SK-N-MC (cell line): Measurements from ENCODE around the gene SNX1.

Experiments
- EZH2 ChIP-seq: fragments of 200-600 bp; sonication (generic); IDR thresholded peaks from one replicate; pipeline ENCODE4 v1.6.1; 2017; ENCODE audit warnings: antibody characterized with exemption
- FOXP2 ChIP-seq: optimal IDR thresholded peaks from 2 replicates; pipeline ENCODE3; 2011; ENCODE audit warnings: mild to moderate bottlenecking, moderate library complexity; ENCODE audit not compliant: insufficient read depth; ENCODE audit errors: extremely low read length, control extremely low read depth
- POLR2AphosphoS5 ChIP-seq: IDR thresholded peaks from 2 replicates; pipeline ENCODE4 v1.6.1; 2012; ENCODE audit warnings: mild to moderate bottlenecking, low read depth, low read length, borderline replicate concordance

DNA sequence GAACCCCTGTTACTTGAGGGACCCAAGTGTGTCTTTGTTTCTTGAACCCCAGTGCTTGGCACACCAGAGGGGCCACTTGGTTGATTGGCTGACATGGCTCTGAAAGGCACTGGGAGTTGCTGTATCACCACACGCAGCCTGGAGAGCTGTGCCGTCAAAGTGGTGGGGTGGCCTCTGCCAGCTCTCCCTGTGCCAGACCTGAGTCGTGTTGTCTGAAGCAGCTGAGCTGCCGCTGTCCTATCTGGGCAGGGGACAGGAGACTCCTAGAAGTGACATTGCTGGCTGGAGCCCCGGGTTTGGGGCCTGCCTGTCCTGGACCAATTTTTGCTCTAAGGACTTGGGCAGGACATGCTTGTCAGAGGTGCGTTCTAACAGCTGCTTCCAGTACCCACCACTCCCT, 50.3 kb downstream of the SNX1 start:
- no peak for TF ChIP-seq POLR2AphosphoS5
- no peak for TF ChIP-seq EZH2
- TF ChIP-seq FOXP2, result no peak
